CD4-positive, alpha-beta T cell treated with Interleukin-6 at 100 ng/mL for 8 hours (primary cell): ENCODE results near the gene DNAJB6.

Experiments used
- DNase-seq: peaks from one replicate; pipeline ENCODE4 v3.0.0-alpha.2; 2020; ENCODE audit warnings: mixed read lengths, low spot score

DNAJB6 gene

DNA sequence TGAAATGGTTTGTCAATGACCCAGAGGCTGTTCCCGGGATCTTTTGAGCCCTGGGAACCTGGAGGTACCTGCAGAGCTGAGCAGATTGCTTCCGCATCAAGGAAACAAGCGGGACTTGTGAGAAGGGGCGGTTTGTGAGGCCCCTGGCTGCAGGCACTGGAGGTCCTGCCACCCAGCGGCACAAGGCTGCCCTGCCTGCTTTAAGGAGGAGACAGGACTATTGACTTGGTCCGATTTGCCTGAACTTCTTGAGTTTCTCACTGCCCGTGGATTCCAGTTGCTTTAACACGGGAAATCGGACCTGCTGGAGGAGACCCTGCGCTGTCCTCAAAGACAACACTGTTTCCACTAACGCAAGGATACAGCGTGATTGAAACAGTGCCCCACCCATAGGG lies 130.1 kb downstream of the DNAJB6 start:
- DNase-seq, result no peak
